Left ventricle myocardium inferior (tissue), 1 donor: ENCODE measurements around the gene CELSR3. TPM values are rescaled to one million over a fixed set of nuclear protein-coding genes. Genes with fewer than 3 reads are reported as not detected.

ENCODE experiments used
- DNase-seq: peaks from one replicate; pipeline ENCODE4 v3.0.0-alpha.2; 2020
- H3K27ac ChIP-seq: fragments of 200-600 bp; replicated peaks from 2 replicates; pipeline ENCODE4 v1.8.0; 2021
- H3K27me3 ChIP-seq: fragments of 200-600 bp; 2 replicates; pipeline ENCODE4 v1.8.0; 2021; ENCODE audit warnings: low read depth
- H3K36me3 ChIP-seq: fragments of 200-600 bp; 2 replicates; pipeline ENCODE4 v1.8.0; 2021
- H3K4me1 ChIP-seq: fragments of 200-600 bp; 2 replicates; pipeline ENCODE4 v1.8.0; 2021
- H3K4me3 ChIP-seq: fragments of 200-600 bp; 2 replicates; pipeline ENCODE4 v1.8.0; 2021; ENCODE audit warnings: mild to moderate bottlenecking, moderate library complexity
- H3K9me3 ChIP-seq: fragments of 200-600 bp; replicated peaks from 2 replicates; pipeline ENCODE4 v1.8.0; 2021
- intact Hi-C: fragments of 100-400 bp; cut with micrococcal nuclease; formaldehyde crosslinking; loops from one replicate; pipeline ENCODE4 v1.11.0; 2022
- total RNA-seq: library from RNA; stranded (reverse); fragmentation: NEBNext Ultra II Directional; extraction: Animal tissue kit (Norgen Biotek cat#: 25700); gene quantifications from one replicate; pipeline ENCODE4 v1.2.1, GENCODE V29; 2021
- TF ChIP-seq, protein P1 (sequence below): fragments of 200-600 bp; IDR thresholded peaks from 2 replicates; pipeline ENCODE4 v1.8.0; 2021; ENCODE audit warnings: antibody characterized with exemption, mild to moderate bottlenecking, borderline replicate concordance
- donor health status: DM: no; HTN: yes; CAD: no; lungs with severe emphysema.

CELSR3 gene
- total RNA-seq, 1 donor from 2014 or later, result 0.14 TPM

DNA sequence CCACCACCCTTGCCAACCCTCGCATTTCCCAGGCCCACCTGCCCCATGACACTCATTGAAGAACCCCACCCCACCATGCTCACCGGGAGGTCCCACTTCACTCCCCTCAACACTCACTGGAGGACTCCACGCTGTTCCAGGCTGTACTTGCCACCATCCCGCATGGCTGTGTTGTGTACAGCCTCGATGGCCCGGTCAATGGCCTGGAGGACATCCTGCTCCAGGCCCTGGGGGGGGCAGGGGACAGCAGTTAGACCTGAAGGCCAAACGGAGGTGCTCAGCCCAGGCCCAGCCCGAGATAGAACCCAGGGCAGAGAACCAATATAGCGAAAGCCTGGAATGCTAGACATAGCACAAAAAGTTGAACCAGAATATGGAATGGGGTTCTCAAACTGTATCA is 20.1 kb upstream of the CELSR3 start:
- Histone ChIP-seq H3K9me3 (no peaks in the 10 kb centered on the region), H3K27ac (peak overlapping the region; percentile 48)

DNA sequence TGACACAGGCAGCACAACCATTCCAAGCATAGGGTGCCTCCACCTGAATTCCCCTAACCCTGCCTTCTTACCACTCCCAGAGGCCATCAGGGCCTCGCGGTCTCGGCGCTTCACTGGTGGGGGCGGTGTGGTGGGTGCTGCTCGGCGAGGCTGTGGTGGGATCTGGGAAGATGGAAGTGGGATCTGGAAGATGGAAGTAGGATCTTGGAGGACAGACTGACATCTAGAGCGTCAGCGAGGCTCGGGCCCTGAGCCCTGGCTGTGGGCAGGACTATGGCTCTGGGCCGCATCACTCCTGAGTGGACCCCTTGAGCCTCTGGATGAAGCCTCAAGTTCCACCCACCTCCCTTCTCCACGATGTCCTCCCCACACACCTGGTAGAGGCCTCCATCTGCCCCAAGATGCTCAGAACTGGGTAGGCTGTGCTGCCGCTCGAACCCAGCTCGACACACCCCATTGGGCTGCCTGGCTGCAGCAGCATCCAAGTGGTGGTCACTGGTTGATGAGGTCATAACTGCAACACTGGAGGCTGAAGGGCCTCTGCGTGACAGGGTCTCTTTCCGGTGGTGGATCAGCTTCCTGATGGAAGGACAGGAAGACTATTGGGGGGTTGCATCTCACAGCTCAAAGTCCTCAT is 19.4 kb upstream of the CELSR3 start:
- intact Hi-C loops, result no loop called here
- H3K4me1 ChIP-seq, result peaks cover 41% of the 10 kb centered on the region
- H3K27ac ChIP-seq, result no peak overlapping the region
- no peaks in the 10 kb centered on the region for H3K27me3 ChIP-seq
- DNase-seq, result no peak
- no peaks in the 10 kb centered on the region for H3K9me3 ChIP-seq
- no peak overlapping the region for H3K4me3 ChIP-seq
- TF ChIP-seq, protein P1, sequence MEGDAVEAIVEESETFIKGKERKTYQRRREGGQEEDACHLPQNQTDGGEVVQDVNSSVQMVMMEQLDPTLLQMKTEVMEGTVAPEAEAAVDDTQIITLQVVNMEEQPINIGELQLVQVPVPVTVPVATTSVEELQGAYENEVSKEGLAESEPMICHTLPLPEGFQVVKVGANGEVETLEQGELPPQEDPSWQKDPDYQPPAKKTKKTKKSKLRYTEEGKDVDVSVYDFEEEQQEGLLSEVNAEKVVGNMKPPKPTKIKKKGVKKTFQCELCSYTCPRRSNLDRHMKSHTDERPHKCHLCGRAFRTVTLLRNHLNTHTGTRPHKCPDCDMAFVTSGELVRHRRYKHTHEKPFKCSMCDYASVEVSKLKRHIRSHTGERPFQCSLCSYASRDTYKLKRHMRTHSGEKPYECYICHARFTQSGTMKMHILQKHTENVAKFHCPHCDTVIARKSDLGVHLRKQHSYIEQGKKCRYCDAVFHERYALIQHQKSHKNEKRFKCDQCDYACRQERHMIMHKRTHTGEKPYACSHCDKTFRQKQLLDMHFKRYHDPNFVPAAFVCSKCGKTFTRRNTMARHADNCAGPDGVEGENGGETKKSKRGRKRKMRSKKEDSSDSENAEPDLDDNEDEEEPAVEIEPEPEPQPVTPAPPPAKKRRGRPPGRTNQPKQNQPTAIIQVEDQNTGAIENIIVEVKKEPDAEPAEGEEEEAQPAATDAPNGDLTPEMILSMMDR, result no peak
- H3K36me3 ChIP-seq, result peaks cover 53% of the 10 kb centered on the region

More for the DNA sequence above, 20.1 kb upstream of the CELSR3 start:
- peaks cover 55% of the 10 kb centered on the region for H3K36me3 ChIP-seq
- intact Hi-C loops, result no loop called here
- H3K4me1 ChIP-seq, result peaks cover 46% of the 10 kb centered on the region
- no peaks in the 10 kb centered on the region for H3K27me3 ChIP-seq
- no peak for DNase-seq
- TF ChIP-seq, protein P1, result no peak
- no peak overlapping the region for H3K4me3 ChIP-seq

DNA sequence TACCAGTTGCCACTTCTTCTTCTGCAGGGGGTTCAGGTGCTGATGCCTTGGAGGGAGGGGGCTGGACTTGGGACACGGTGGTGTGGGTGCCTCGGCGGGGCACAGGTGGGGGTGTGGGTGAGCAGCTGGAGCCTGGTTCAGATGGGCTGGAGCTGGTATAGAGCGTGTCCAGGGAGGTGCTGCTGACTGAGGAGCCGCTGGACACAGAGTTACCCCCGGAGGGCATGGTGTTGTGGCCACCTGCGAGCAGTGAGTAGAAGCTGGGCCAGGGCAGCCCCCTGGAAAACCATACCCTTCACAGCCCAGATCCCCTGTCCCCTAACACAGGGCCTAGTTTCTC is 18.8 kb upstream of the CELSR3 start:
- TF ChIP-seq, protein P1, result no peak
- Histone ChIP-seq H3K9me3 (no peaks in the 10 kb centered on the region), H3K27ac (no peak overlapping the region), H3K4me1 (peaks cover 36% of the 10 kb centered on the region), H3K27me3 (no peaks in the 10 kb centered on the region), H3K4me3 (no peak overlapping the region), H3K36me3 (peaks cover 56% of the 10 kb centered on the region)
- intact Hi-C loops, result no loop called here
- no peak for DNase-seq

DNA sequence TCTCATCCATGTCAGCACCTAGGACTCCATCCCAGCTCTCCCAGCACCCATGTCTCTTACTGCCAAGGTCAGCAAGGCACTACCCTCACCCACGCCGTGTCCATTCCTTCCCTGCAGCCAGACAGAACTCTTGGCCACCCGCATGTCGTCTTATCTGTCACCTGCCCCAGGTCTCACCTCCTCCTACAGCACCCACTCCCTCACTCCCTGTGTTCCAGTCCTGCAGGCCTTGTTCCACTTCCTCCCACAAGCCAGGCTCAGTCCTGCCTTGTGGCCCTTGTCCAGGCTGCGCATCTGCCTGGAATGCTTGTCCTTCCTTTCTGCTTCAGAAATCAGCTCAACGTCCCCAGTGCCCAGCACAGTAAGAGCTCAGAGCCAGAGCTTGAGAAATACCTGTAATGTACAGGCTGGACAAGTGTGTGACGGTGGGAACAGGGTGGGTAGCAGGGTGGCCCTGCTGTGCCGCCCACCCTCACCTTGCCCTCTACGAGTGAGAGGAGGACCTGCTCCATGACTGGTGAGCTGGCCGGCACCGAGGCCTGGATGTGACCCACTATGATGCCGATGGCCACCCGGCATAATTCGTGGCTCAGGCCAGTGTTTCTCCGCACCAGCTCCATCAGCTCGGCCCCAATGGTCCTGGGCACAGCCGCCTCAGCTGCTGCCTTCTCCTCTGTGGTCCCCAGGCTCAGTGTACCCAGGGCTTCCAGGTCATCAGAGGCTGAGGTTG is 18.3 kb upstream of the CELSR3 start:
- Histone ChIP-seq H3K4me3 (no peak overlapping the region), H3K4me1 (peaks cover 30% of the 10 kb centered on the region), H3K27me3 (no peaks in the 10 kb centered on the region), H3K36me3 (peaks cover 59% of the 10 kb centered on the region), H3K27ac (no peak overlapping the region), H3K9me3 (no peaks in the 10 kb centered on the region)
- DNase-seq, result no peak
- intact Hi-C loops, result no loop called here
- TF ChIP-seq, protein P1, result no peak

DNA sequence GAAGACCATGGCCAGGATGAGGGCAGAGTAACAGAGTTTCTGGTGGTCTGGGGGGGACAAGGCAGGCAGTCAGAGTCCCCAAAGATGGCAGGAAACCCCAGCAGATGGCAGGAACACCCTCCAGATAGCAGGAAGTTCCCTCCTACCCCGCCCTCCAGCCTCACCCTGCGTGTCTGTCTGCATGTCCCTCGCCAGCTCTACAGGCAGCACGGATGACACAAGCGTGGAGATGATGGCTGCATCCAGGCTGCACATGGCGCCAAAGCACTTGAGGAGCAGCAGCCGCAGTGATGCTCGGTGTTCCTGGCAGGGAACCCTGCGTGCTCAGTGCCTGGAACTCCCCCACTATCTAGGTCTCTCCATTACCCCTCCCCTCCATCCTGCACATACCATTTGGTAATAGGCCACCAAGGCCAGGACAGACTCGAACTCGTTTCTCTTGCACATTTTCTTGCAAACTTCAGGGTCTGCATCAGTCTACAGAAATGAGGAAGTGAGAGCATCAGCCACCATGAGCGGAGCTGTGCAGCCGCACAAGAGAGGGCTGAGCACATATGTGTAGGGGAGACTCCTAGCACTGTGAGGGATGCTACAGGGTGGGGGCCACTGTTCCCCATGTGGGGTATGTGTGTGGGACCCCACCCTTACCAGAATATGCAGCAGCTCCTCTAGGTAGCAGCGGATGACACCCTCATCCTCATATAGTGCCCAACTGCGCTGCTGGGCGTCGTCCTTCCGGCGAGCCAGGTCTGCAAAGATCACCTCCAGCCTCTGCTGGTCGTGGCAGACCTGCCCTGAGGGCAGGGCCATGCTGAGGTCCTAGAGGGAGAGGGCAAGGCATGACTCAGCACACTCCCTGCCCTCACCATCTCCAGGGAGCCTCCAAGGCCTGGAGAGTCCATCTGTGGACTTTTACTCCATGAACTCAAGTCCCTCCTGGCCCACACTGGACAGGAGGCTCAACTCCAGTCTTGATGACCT is 17.0 kb upstream of the CELSR3 start:
- Histone ChIP-seq H3K4me1 (peaks cover 20% of the 10 kb centered on the region), H3K9me3 (no peaks in the 10 kb centered on the region), H3K4me3 (no peak overlapping the region), H3K27ac (no peak overlapping the region), H3K27me3 (no peaks in the 10 kb centered on the region), H3K36me3 (peaks cover 65% of the 10 kb centered on the region)
- DNase-seq, result no peak
- intact Hi-C loops, result no loop called here
- TF ChIP-seq, protein P1, result no peak
